ENCODE data around the gene RGS9BP. TPM values are rescaled to one million over a fixed set of nuclear protein-coding genes. Genes with fewer than 3 reads are reported as not detected.

The RGS9BP gene

Small RNA genes within 50 kb of the gene (small RNA-seq; reads per million reads assigned to genes)
- gene RN7SL789P: not detected
